ENCODE results near the gene LEF1. TPM values are rescaled to one million over a fixed set of nuclear protein-coding genes. Genes with fewer than 3 reads are reported as not detected.

Gene LEF1
- total and polyA plus RNA-seq, 2 donors (not counting 1 experiment from before 2014, with no cell fraction given) = 1.8 to 2.6 TPM

DNA sequence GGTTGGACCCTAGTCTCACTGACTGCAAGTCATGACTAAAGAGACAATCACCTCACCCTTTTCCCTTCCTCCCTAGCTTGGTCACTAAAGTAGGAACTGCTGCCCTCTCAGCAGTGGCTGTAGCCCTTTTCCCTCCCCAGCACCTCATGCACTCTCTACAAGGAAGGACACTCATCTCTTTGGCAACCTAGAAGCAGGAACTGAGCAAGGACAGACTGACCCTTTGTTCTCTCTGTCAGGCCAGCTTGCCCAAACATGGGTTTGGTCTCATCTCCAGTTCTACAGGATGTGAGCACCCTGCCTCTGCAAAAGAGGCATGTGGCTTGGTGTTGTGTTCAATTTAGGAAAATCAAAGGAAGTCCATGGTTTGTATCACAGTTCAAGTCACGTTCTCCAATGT is 15.8 kb downstream of the LEF1 start:
- H3K9me3 ChIP-seq (ENCODE audit: control insufficient read depth, insufficient read depth, low read depth, low read length) = no peaks in the 10 kb centered on the region
- no peak overlapping the region for H2AFZ ChIP-seq (ENCODE audit: low read length)

DNA sequence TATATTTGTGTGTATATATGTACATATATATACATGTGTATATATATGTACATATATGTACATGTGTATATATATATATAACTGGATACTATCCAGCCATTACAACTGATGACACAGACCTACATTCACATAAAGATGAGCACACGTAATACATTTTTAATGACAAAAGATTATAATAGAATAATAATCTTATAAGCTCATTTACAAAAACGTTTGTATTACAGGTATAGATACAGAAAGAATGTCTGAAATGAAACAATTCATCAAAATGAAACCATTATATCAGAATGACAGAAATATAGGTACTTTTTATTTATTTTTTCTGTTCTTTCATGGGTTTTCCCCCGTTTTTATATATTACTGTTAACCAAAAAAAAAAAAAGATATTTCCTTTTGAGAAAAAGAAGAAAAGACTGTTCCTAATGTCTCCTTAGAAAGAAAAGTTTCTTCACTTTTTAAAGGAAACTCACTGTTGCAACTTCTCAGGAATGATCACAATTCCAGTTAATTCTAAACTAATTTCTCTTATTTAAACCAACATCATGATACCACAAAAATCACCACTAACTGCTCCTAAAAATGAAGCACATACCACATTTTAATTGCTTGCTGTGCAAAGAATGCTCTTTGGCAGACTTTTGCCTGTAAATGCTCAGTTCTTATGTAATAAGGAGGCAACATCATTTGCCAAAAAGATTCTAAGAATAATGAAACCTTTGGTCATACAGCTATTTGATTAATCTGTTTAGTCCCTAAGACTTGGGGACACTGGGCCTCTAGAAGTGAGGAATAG is 18.9 kb downstream of the LEF1 start:
- TF ChIP-seq EZH2 (IDR thresholded peaks at IDR 0.05; ENCODE audit: low read length, missing control alignments) = no peak
- TF ChIP-seq, protein P1, sequence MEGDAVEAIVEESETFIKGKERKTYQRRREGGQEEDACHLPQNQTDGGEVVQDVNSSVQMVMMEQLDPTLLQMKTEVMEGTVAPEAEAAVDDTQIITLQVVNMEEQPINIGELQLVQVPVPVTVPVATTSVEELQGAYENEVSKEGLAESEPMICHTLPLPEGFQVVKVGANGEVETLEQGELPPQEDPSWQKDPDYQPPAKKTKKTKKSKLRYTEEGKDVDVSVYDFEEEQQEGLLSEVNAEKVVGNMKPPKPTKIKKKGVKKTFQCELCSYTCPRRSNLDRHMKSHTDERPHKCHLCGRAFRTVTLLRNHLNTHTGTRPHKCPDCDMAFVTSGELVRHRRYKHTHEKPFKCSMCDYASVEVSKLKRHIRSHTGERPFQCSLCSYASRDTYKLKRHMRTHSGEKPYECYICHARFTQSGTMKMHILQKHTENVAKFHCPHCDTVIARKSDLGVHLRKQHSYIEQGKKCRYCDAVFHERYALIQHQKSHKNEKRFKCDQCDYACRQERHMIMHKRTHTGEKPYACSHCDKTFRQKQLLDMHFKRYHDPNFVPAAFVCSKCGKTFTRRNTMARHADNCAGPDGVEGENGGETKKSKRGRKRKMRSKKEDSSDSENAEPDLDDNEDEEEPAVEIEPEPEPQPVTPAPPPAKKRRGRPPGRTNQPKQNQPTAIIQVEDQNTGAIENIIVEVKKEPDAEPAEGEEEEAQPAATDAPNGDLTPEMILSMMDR (conservative IDR thresholded peaks at IDR 0.05 in 1 of 2, IDR thresholded peaks at IDR 0.05 in 1 of 2; ENCODE audit: low read depth in 1 of 2, low read length in 2 of 2) = no peak
- no peaks in the 10 kb centered on the region for H3K27me3 ChIP-seq (ENCODE audit: control insufficient read depth, insufficient read depth, low read length)
- no peak overlapping the region for H3K4me3 ChIP-seq (replicated peaks in 1 of 4; ENCODE audit: control extremely low read depth in 1 of 4, insufficient read depth in 1 of 4, low read depth in 3 of 4, low read length in 4 of 4)
- H3K79me2 ChIP-seq (ENCODE audit: control insufficient read depth, insufficient read depth, low read length) = no peaks in the 10 kb centered on the region
- no peak overlapping the region for H3K27ac ChIP-seq (ENCODE audit: insufficient read depth, low read length)
- DNase-seq (ENCODE audit: low read depth in 2 of 2) = peak in 1 of 2 donors; percentile 84
- H2AFZ ChIP-seq (ENCODE audit: low read length) = no peak overlapping the region
- no peaks in the 10 kb centered on the region for H4K20me1 ChIP-seq (ENCODE audit: control insufficient read depth, extremely low read depth, insufficient read depth, low read length)
- no peak overlapping the region for H3K4me2 ChIP-seq (ENCODE audit: extremely low read depth, insufficient read depth, low read length)
- H3K36me3 ChIP-seq (ENCODE audit: control insufficient read depth, insufficient read depth, low read length) = no peaks in the 10 kb centered on the region
- H3K9me3 ChIP-seq (ENCODE audit: control insufficient read depth, insufficient read depth, low read depth, low read length) = no peaks in the 10 kb centered on the region
- no peaks in the 10 kb centered on the region for H3K4me1 ChIP-seq (ENCODE audit: control insufficient read depth, extremely low read depth, insufficient read depth, low read length)
- no peak overlapping the region for H3K9ac ChIP-seq (ENCODE audit: insufficient read depth, low read length)

More for the DNA sequence above, 15.8 kb downstream of the LEF1 start:
- no peak for DNase-seq (ENCODE audit: low read depth in 2 of 2)
- no peaks in the 10 kb centered on the region for H4K20me1 ChIP-seq (ENCODE audit: control insufficient read depth, extremely low read depth, insufficient read depth, low read length)
- H3K36me3 ChIP-seq (ENCODE audit: control insufficient read depth, insufficient read depth, low read length) = no peaks in the 10 kb centered on the region
- no peaks in the 10 kb centered on the region for H3K27me3 ChIP-seq (ENCODE audit: control insufficient read depth, insufficient read depth, low read length)
- no peak overlapping the region for H3K9ac ChIP-seq (ENCODE audit: insufficient read depth, low read length)
- H3K4me3 ChIP-seq (replicated peaks in 1 of 4; ENCODE audit: control extremely low read depth in 1 of 4, insufficient read depth in 1 of 4, low read depth in 3 of 4, low read length in 4 of 4) = no peak overlapping the region
- H3K4me1 ChIP-seq (ENCODE audit: control insufficient read depth, extremely low read depth, insufficient read depth, low read length) = no peaks in the 10 kb centered on the region
- no peak for TF ChIP-seq EZH2 (IDR thresholded peaks at IDR 0.05; ENCODE audit: low read length, missing control alignments)
- TF ChIP-seq, protein P1 (conservative IDR thresholded peaks at IDR 0.05 in 1 of 2, IDR thresholded peaks at IDR 0.05 in 1 of 2; ENCODE audit: low read depth in 1 of 2, low read length in 2 of 2) = no peak
- no peak overlapping the region for H3K4me2 ChIP-seq (ENCODE audit: extremely low read depth, insufficient read depth, low read length)
- no peaks in the 10 kb centered on the region for H3K79me2 ChIP-seq (ENCODE audit: control insufficient read depth, insufficient read depth, low read length)
- H3K27ac ChIP-seq (ENCODE audit: insufficient read depth, low read length) = no peak overlapping the region

DNA sequence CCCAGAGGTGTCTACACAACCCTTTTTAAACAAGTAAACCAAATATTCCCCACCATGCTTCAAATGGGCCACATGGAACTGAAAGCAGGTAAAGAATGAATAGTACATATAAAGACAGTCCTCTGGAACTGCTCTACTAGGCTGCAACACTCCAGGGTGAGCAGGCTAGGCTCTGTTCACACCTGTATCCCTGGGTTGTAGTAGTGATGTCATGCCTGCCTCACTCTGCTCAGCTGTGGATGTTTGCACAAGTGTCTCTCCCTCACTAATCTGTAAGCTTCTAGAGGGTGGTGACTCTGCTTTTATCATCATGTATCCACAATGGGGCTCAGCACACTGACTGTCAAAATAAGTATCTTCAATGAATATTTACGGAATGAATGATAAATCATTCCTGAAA is 20.4 kb downstream of the LEF1 start:
- Histone ChIP-seq H3K79me2 (ENCODE audit: control insufficient read depth, insufficient read depth, low read length) (no peaks in the 10 kb centered on the region), H3K27me3 (ENCODE audit: control insufficient read depth, insufficient read depth, low read length) (no peaks in the 10 kb centered on the region), H3K4me1 (ENCODE audit: control insufficient read depth, extremely low read depth, insufficient read depth, low read length) (no peaks in the 10 kb centered on the region), H4K20me1 (ENCODE audit: control insufficient read depth, extremely low read depth, insufficient read depth, low read length) (no peaks in the 10 kb centered on the region), H3K4me3 (replicated peaks in 1 of 4; ENCODE audit: control extremely low read depth in 1 of 4, insufficient read depth in 1 of 4, low read depth in 3 of 4, low read length in 4 of 4) (no peak overlapping the region), H3K36me3 (ENCODE audit: control insufficient read depth, insufficient read depth, low read length) (no peaks in the 10 kb centered on the region), H2AFZ (ENCODE audit: low read length) (no peak overlapping the region), H3K9ac (ENCODE audit: insufficient read depth, low read length) (no peak overlapping the region), H3K27ac (ENCODE audit: insufficient read depth, low read length) (no peak overlapping the region), H3K9me3 (ENCODE audit: control insufficient read depth, insufficient read depth, low read depth, low read length) (no peaks in the 10 kb centered on the region), H3K4me2 (ENCODE audit: extremely low read depth, insufficient read depth, low read length) (no peak overlapping the region)
- TF ChIP-seq, protein P1 (conservative IDR thresholded peaks at IDR 0.05 in 1 of 2, IDR thresholded peaks at IDR 0.05 in 1 of 2; ENCODE audit: low read depth in 1 of 2, low read length in 2 of 2) = no peak
- no peak for DNase-seq (ENCODE audit: low read depth in 2 of 2)
